Measurements from ENCODE around the gene ANXA4.

DNA sequence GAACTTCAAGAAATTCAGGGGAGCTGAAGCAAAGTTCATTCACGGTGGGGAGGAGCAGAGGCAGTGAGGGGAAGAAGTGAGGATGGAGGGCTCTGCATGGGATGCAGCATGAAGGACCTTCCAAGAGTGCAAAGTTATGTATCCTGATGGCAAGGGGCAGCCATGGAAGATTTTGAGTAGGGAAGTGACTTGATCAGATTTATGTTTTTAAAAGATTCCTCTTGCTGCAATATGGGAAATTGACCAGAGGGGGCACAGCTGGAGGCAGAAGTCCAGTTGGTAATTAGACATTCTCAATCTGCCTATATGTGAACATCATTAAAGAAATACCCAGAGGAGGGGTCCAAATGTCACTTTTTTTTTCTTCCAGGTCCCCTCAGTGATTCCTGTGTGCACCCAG is 21.5 kb upstream of the ANXA4 start:
- TF ChIP-seq CTBP1 (IDR thresholded peaks at IDR 0.05; ENCODE audit: borderline replicate concordance) (no peak), SP1 (IDR thresholded peaks at IDR 0.05) (no peak), FOXA1 (IDR thresholded peaks at IDR 0.05) (no peak), HDGF (IDR thresholded peaks at IDR 0.05; ENCODE audit: borderline replicate concordance) (no peak)

Measured in HEK293T (cell line).